ENCODE data around the gene UGCG. TPM values are rescaled to one million over a fixed set of nuclear protein-coding genes. Genes with fewer than 3 reads are reported as not detected.
"Not testable (repeated sequence)": the region's sequence is repeated elsewhere in the genome, so short reads cannot be mapped to it uniquely, and the experiment has no call there.

The UGCG gene
- total RNA-seq, 1 experiment from 2014 or later: 139 TPM

DNA sequence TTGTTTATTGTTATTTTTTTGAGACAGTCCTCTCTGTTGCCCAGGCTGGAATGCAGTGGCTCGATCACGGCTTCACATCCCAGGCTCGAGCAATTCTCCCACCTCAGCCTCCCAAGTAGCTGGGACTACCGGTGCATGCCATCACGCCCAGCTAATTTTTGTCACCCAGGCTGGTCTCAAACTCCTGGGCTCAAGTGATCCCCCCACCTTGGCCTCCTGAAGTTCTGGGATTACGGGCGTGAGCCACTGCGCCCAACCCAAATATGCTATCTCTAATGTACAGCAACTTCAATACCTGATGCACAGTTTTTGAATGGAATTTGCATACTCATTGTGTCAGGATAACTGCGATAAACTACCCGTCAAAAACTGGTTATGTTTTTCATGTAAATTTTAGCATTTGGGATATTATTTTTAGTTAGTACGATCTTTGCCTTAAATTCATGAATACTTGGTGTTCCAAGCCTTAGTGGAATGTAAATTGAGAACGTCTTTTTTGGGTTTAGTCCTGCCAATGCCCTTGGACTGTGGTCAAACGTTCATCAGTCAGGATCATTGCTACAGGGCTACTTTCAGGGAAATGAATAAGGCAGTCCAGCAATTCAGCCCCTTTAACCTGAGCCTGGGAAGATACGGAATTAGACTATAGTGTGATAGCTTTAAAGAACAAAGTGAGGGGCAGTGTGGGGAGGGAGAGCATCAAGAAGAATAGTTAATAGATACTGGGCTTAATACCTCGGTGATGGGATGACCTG, 4.4 kb downstream of the UGCG start:
- Histone ChIP-seq H3K36me3 (peaks cover 15% of the 10 kb centered on the region), H3K9me3 (replicated peaks) (no peaks in the 10 kb centered on the region), H3K4me3 (no peak overlapping the region), H3K4me1 (peaks cover 34% of the 10 kb centered on the region), H3K27ac (no peak overlapping the region), H3K27me3 (no peaks in the 10 kb centered on the region)
- no peak for DNase-seq

DNA sequence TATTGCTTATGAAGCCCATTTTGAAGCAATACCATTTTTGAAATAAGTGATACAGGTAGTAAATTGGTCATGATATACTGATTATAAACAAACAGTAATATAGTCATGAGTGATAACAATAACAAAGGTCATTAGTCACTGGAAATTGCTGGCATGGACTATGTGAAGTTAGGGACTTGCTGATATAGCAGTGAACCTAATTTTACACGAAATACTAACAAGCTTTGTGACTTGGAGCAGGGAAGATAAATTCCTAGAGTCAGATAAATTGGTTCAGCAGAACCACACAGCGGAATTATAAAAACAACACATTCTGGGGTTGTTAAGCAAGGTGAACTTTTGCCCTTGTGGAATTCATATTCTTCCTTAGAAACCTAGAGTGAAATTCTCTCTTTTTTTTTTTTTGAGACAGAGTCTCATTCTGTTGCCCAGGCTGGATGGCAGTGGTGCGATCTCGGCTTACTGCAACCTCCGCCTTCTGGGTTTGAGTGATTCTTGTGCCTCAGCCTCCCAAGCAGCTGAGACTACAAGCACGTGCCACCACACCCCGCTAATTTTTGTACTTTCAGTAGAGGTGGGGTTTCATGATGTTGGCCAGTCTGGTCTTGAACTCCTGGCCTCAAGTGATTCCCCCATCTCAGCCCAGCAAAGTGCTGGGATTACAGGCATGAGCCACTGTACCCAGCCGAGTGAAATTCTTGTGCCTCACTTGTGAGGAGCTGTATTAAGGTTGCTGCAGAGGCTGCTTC, 6.0 kb downstream of the UGCG start:
- DNase-seq: no peak
- peaks cover 34% of the 10 kb centered on the region for H3K4me1 ChIP-seq
- H3K36me3 ChIP-seq: peaks cover 27% of the 10 kb centered on the region
- H3K9me3 ChIP-seq (replicated peaks): no peaks in the 10 kb centered on the region
- no peak overlapping the region for H3K27ac ChIP-seq
- no peak overlapping the region for H3K4me3 ChIP-seq
- H3K27me3 ChIP-seq: no peaks in the 10 kb centered on the region

DNA sequence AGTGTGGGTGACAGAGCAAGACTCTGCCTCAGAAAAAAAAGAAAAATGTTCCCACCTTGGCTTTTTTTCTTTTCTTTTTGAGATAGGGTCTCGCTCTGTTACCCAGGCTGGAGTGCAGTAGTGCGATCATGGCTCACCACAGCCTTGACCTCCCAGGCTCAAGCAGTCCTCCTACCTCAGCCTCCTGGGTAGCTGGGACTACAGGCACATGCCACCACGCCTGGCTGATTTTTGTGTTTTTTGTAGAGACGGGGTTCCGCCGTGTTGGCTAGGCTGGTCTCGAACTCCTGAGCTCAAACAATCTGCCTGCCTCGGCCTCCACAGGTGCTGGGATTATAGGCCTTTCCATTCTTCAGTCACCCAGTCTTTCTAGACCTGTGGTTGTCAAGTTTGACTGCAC, 6.9 kb downstream of the UGCG start:
- DNase-seq; H3K4me3 ChIP-seq; H3K27ac ChIP-seq; H3K9me3 ChIP-seq (replicated peaks); H3K27me3 ChIP-seq: not testable (repeated sequence)
- Histone ChIP-seq H3K4me1 (peaks cover 34% of the 10 kb centered on the region), H3K36me3 (peaks cover 27% of the 10 kb centered on the region)

DNA sequence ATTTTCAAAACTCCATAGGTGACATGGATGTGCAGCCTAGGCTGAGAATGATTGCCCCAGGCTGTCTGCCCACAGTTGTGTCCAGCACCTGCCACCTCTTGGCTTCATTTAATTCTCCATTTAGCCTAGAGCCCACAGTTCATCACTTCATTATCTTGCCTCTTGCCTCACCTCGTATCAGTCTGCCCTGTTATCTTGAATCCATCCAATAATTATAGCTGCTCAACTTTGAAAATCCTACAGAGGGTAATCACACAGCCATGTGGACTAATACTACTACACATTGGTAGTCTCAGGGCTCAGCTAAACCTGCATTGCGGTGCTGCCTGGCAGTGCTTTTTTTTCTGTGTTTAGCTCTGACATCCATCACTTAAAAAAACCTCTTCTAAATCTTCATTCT, 7.4 kb downstream of the UGCG start:
- H3K9me3 ChIP-seq (replicated peaks): no peaks in the 10 kb centered on the region
- H3K27ac ChIP-seq: no peak overlapping the region; the same call in 1 of the 2 replicates
- peaks cover 27% of the 10 kb centered on the region for H3K36me3 ChIP-seq
- H3K4me3 ChIP-seq: no peak overlapping the region
- no peaks in the 10 kb centered on the region for H3K27me3 ChIP-seq
- H3K4me1 ChIP-seq: peaks cover 35% of the 10 kb centered on the region
- DNase-seq: peak; percentile 42 to 75

DNA sequence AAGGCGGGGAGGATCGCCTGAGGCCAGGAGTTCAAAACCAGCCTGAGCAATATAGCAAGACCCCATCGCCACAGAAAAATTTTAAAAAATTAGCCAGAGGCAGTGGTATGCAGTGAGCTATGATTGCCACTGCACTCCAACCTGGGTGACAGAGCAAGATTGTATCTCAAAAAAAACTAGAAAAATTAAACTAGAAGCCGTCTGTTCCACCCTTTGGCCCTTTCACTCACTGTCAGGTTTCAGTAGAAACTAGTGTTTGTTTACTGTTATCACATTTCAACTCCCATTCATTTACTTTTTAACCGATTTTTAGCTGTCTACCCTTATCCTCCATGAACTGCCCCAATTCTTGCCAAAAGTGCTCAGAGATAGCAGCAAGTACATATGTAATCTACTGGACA, 8.3 kb downstream of the UGCG start:
- Histone ChIP-seq H3K36me3 (peaks cover 26% of the 10 kb centered on the region), H3K4me3 (no peak overlapping the region), H3K27ac (no peak overlapping the region), H3K4me1 (peaks cover 37% of the 10 kb centered on the region), H3K27me3 (no peaks in the 10 kb centered on the region), H3K9me3 (replicated peaks) (no peaks in the 10 kb centered on the region)
- DNase-seq: no peak

DNA sequence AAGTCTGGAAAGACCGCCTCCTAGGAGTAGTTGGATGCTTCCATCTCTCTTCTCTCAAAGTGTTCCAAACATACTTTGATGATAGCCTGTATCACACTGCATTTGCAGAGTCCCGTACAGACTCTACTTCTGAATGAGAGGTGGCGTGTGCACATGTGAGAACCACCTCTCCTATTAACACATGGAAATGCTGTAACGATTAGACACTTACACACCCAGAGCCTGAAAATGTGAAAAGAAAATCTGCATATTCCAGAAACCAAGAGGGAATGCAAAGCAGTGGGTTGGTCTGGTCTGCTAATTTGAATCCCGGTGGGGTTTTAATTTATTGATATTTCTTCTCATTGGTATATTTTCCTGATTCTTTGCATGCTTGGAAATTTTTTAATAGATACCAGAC, 10.5 kb downstream of the UGCG start:
- no peak for DNase-seq
- Histone ChIP-seq H3K36me3 (peaks cover 39% of the 10 kb centered on the region), H3K27ac (no peak overlapping the region), H3K4me3 (no peak overlapping the region), H3K9me3 (replicated peaks) (no peaks in the 10 kb centered on the region), H3K4me1 (peaks cover 26% of the 10 kb centered on the region), H3K27me3 (no peaks in the 10 kb centered on the region)

DNA sequence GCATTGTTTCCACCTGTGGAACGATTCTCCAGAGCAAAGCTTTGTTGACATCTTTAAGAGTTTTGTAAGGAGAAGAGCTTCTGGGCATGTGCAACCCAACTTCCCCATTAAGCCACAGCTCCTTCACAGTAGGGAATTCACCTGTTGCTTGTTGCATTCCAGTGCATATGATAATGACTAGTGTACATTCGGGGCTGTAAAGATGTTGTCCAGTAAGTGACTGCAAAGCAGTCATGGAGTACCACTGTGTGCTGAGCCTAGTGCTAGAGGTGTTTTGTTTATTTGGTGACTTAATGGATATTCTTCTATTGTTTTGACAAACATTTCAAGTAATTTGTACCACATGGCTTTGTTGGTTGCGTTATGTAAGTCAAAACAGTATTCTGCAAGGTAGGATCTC, 12.8 kb downstream of the UGCG start:
- Histone ChIP-seq H3K4me3 (no peak overlapping the region), H3K36me3 (peaks cover 42% of the 10 kb centered on the region), H3K27me3 (no peaks in the 10 kb centered on the region), H3K4me1 (peaks cover 8% of the 10 kb centered on the region), H3K9me3 (replicated peaks) (no peaks in the 10 kb centered on the region), H3K27ac (no peak overlapping the region)
- DNase-seq: no peak

DNA sequence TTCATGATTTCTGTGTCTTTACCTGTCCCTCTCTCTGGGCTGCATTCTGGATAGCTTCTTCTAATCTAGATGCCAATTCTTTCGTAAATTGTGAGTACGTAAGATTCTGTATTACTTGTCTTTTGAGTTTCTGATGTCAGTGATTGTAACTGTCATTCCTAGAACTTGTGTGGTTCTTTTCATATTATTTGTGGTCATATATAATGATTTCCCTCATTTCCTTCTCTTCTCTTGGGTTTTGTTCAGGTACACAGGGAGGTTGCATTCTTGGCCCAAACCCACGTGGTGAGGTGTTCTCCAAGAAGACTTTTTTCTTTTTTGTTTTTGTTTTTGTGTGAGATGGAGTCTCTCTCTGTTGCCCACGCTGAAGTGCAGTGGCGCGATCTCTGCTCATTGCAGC, 13.8 kb downstream of the UGCG start:
- no peak for DNase-seq

DNA sequence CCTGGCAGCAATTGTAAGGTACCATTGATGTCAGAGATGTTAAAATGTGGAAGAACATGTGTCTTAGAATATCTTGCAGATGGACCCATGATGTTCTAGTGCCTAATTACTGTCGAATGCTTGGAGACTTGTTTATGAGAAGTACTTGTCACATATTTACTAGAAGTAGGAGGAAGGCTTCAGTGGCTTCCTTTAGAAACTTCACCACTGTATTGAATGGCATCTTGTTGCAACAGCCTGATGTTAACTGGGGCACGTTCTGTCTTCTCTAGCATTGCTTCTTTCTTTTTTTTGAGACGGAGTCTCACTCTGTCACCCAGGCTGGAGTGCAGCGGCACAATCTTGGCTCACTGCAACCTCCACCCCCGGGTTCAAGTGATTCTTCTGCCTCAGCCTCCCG, 16.5 kb downstream of the UGCG start:
- H3K27ac ChIP-seq: no peak overlapping the region
- H3K4me1 ChIP-seq: peaks cover 27% of the 10 kb centered on the region
- H3K9me3 ChIP-seq (replicated peaks): no peaks in the 10 kb centered on the region
- peaks cover 59% of the 10 kb centered on the region for H3K36me3 ChIP-seq
- no peak for DNase-seq
- no peaks in the 10 kb centered on the region for H3K27me3 ChIP-seq
- H3K4me3 ChIP-seq: no peak overlapping the region

More for the DNA sequence above, 13.8 kb downstream of the UGCG start:
- Histone ChIP-seq H3K9me3 (replicated peaks) (no peaks in the 10 kb centered on the region), H3K36me3 (peaks cover 46% of the 10 kb centered on the region), H3K27me3 (no peaks in the 10 kb centered on the region), H3K4me3 (no peak overlapping the region), H3K4me1 (peaks cover 18% of the 10 kb centered on the region), H3K27ac (no peak overlapping the region)

DNA sequence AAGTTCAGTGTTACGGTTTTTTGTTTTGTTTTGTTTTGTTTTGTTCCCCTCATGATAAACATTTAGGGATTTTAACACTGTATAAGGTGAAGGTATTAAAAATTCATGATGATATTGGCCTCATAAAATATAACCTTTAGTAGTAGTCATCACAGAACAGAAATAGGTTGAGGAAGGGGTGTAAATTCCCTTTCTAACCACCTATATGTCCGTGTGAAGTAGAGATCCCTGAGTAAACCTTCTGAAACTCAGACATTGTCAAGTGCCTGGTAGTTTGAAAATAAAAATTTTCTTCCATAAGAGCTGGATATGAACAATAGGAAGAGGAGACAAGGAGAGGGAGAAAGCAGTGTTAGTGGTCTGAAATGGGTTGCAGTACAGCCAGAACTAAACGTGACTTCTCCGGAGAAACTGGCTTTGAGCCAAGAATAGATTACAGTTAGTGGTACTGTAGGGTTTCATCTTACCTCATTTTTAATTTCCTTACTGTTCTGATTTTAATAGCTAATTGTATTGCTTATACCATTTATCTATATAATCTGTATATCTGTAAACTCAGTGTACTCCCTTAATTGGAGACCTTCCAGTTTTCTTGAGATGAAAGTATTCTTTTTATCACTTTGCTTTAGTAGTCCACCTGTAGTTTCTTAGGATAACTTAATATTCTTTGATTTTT, 18.3 kb downstream of the UGCG start:
- peak in 1 of 2 experiments; percentile 73 for DNase-seq
- H3K9me3 ChIP-seq (replicated peaks): no peaks in the 10 kb centered on the region
- H3K4me3 ChIP-seq: no peak overlapping the region
- peaks cover 67% of the 10 kb centered on the region for H3K36me3 ChIP-seq
- no peaks in the 10 kb centered on the region for H3K27me3 ChIP-seq
- H3K4me1 ChIP-seq: peaks cover 20% of the 10 kb centered on the region
- no peak overlapping the region for H3K27ac ChIP-seq

DNA sequence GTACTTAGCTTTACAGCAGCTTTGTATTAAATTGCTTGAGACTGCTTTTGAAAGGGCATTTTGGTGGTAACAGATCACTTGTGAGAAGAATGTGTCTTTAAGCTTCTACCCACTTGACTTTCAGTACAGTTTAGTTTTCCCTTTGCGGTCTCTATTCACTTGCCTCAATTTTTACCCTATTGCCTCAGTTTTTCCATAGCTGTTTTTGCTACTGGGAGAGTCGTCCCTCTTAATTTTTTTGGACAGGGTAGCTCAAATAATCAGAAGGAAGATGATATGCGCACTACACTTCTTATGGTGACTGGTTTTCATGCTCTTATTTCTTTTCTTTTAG, 18.8 kb downstream of the UGCG start:
- Histone ChIP-seq H3K4me3 (no peak overlapping the region), H3K4me1 (peaks cover 20% of the 10 kb centered on the region), H3K27me3 (no peaks in the 10 kb centered on the region), H3K27ac (no peak overlapping the region), H3K36me3 (peaks cover 68% of the 10 kb centered on the region), H3K9me3 (replicated peaks) (no peaks in the 10 kb centered on the region)
- no peak for DNase-seq

DNA sequence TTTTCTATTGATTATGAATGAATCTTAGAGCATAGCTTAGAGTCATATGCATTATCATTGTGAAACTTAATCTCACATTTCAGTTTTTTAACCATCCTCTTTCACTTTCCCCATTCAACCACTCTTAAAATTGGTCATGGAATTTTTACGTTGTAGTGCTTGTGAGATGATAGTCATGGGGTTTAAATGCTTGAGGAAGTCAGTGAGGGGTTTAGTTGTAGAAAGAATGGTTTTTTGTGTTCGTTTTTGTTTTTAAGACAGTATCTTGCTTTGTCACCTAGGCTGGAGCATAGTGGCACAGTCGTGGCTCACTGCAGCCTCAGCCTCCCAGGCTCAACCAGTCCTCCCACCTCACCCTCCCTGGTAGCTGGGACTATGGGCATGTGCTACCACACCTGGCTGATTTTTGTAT, 19.6 kb downstream of the UGCG start:
- Histone ChIP-seq H3K36me3 (peaks cover 69% of the 10 kb centered on the region), H3K27ac (no peak overlapping the region)

DNA sequence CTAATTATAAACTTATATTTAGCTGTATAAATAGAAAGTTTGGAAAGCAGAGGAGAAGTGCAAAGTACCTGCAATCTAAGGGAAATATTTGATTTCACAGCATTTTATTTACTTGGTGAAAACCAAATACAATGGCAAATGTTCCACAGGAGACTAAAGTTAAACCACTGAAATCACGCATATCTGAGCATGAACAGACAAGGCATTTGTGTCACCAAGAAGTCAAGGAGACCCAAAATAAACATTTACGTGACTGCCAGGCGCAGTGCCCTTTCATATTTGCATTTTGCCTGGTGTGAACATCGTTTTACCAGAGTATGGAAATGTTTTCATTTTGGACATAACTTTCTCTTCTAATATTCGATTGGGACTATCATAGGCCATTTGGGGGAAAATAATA, 20.6 kb downstream of the UGCG start:
- H3K9me3 ChIP-seq (replicated peaks): no peaks in the 10 kb centered on the region
- DNase-seq: no peak
- H3K27me3 ChIP-seq: no peaks in the 10 kb centered on the region
- H3K4me3 ChIP-seq: no peak overlapping the region
- no peak overlapping the region for H3K27ac ChIP-seq
- H3K36me3 ChIP-seq: peaks cover 65% of the 10 kb centered on the region
- H3K4me1 ChIP-seq: peaks cover 24% of the 10 kb centered on the region

More for the DNA sequence above, 19.6 kb downstream of the UGCG start:
- no peak for DNase-seq
- no peaks in the 10 kb centered on the region for H3K27me3 ChIP-seq
- no peaks in the 10 kb centered on the region for H3K9me3 ChIP-seq (replicated peaks)
- no peak overlapping the region for H3K4me3 ChIP-seq
- H3K4me1 ChIP-seq: peaks cover 20% of the 10 kb centered on the region

DNA sequence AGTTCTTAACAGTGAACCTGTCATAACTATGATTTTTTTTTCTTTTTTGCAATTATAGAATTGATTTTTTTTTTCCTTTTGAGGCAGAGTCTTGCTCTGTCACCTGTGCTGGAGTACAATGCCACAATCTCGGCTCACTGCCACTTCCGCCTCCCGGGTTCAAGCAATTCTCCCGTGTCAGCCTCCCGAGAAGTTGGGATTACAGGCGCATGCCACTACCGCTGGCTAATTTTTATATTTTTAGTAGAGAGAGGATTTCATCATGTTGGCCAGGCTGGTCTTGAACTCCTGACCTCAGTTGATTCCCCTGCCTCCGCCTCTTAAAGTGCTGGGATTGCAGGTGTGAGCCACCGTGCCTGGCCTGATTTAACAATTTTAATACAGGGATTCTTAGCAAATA, 21.4 kb downstream of the UGCG start:
- Histone ChIP-seq H3K27ac (no peak overlapping the region), H3K4me3 (no peak overlapping the region), H3K36me3 (peaks cover 73% of the 10 kb centered on the region), H3K9me3 (replicated peaks) (no peaks in the 10 kb centered on the region), H3K27me3 (no peaks in the 10 kb centered on the region), H3K4me1 (peaks cover 31% of the 10 kb centered on the region)
- DNase-seq: no peak

DNA sequence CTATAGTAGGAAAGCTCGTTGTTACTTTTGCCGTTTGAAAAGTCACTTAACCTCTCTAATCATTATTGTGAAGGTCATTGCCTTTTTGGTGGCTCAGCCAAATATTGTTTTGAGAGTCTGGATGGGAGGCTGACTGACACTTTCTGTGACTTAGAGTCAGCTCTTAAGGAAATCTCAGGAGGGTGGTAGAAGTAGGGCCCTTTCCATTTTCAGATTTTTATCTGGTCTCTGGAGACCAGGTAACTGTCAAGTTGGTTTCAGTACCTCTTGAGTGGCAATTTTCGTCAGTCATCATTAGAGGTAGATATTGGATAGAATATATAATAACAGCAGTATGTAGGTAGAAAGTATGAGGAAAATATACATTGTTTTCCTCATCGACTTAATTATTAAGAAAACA, 23.3 kb downstream of the UGCG start:
- peaks cover 82% of the 10 kb centered on the region for H3K36me3 ChIP-seq
- no peaks in the 10 kb centered on the region for H3K27me3 ChIP-seq
- peaks cover 34% of the 10 kb centered on the region for H3K4me1 ChIP-seq
- no peaks in the 10 kb centered on the region for H3K9me3 ChIP-seq (replicated peaks)
- no peak overlapping the region for H3K4me3 ChIP-seq
- H3K27ac ChIP-seq: no peak overlapping the region
- no peak for DNase-seq
